Measurements from ENCODE around the gene GRIK4. TPM values are rescaled to one million over a fixed set of nuclear protein-coding genes. Genes with fewer than 3 reads are reported as not detected.

GRIK4 gene
- total and polyA plus RNA-seq, 9 of the 15 experiments (the other 6 are each of a cell fraction or from before 2014, with no cell fraction given), result not detected

DNA sequence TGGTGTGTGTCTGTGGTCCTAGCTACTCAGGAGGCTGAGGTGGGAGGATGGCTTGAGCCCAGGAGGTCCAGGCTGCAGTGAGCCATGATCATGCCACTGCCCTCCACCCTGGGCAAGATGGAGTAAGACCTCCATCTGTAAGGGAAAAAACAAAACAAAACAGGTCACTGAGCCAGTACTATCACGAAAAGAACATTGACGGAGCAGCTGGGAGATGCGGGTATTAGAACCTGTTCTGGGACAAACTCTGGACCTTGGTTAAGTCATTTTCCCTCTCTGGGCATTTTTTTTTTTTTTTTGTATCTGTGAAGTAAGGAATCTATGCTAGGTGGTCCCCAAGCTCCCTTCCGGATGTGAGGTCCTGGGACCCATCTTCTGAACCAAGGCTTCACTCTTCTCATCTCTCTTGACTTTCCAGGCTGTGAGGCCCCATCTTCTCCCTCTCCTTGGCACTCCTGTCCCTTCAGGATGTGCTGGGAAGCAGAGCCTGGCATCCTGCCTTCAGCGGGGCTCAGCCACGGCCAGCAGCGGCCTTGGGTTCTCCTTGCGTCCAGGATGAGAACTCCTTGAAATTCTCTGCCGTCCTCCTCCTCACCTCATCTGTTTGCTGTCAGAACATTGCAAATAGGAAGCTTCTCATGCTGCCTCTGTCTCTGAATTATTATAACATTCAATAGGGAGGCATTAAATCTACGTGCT is 130.8 kb downstream of the GRIK4 start:
- ATAC-seq (no peak), DNase-seq (ENCODE audit: extremely low read depth in 1 of 4, low spot score in 3 of 4) (no peak), FAIRE-seq (no peak)
- Histone ChIP-seq H3K4me3 (no peak overlapping the region), H3K27me3 (ENCODE audit: control insufficient read depth in 2 of 2, insufficient read depth in 2 of 2, low read length in 2 of 2) (peaks cover 10 to 34% of the 10 kb centered on the region in 2 experiments; a peak in 4 of 5 replicates), H3K27ac (ENCODE audit: extremely low read depth, low read depth, low read length) (no peak overlapping the region), H3K9ac (ENCODE audit: insufficient read depth in 1 of 2, low read depth in 2 of 2, low read length in 2 of 2) (no peak overlapping the region), H2AFZ (ENCODE audit: low read depth, low read length) (no peak overlapping the region), H3K4me1 (replicated peaks in 1 of 2; ENCODE audit: control insufficient read depth in 2 of 2, insufficient read depth in 2 of 2, low read length in 2 of 2) (no peaks in the 10 kb centered on the region), H3K36me3 (ENCODE audit: control insufficient read depth, insufficient read depth, low read length) (no peaks in the 10 kb centered on the region), H3K9me1 (ENCODE audit: control insufficient read depth, insufficient read depth, low read length) (no peaks in the 10 kb centered on the region), H3K4me2 (ENCODE audit: insufficient read depth, low read length) (no peak overlapping the region), H3K79me2 (ENCODE audit: control insufficient read depth, insufficient read depth, low read length) (no peaks in the 10 kb centered on the region), H4K20me1 (replicated peaks; ENCODE audit: control insufficient read depth, insufficient read depth, low read length) (no peaks in the 10 kb centered on the region), H3K9me3 (replicated peaks; ENCODE audit: control insufficient read depth, insufficient read depth, low read depth, low read length) (no peaks in the 10 kb centered on the region)
- 0% methylated on average over 10 of the region's 10 CpGs for WGBS (ENCODE audit: insufficient coverage, low coverage, missing lambda C conversion rate)
- no TSS peak for BruUV-seq (replicated peaks)
- POLR2A ChIA-PET, result interaction anchor here (0.6 to 0.9 kb wide), 2 partner anchors 18 to 282 kb away, joined by 4 read pairs; no protein-coding TSS in a partner anchor
- CTCF ChIA-PET (ENCODE audit: low intra/inter-chr PET ratio), result no interaction called here
- intact Hi-C loops (cut with micrococcal nuclease), result no loop called here
- in situ Hi-C loops (cut with MboI), result no loop called here
- TF ChIP-seq BRD4 (IDR thresholded peaks at IDR 0.05) (no peak), MEF2D (tag; conservative IDR thresholded peaks at IDR 0.05; ENCODE audit: low read depth) (no peak), CBFA2T3 (IDR thresholded peaks at IDR 0.05) (no peak), ZEB2 (IDR thresholded peaks at IDR 0.05) (no peak), CEBPB (tag; IDR thresholded peaks at IDR 0.05) (no peak), ZNF830 (CRISPR knock-in tag; IDR thresholded peaks at IDR 0.05) (no peak), PHF20 (IDR thresholded peaks at IDR 0.05; ENCODE audit: partially characterized antibody) (no peak), ZC3H8 (IDR thresholded peaks at IDR 0.05) (no peak)
- TF ChIP-seq, protein P1, sequence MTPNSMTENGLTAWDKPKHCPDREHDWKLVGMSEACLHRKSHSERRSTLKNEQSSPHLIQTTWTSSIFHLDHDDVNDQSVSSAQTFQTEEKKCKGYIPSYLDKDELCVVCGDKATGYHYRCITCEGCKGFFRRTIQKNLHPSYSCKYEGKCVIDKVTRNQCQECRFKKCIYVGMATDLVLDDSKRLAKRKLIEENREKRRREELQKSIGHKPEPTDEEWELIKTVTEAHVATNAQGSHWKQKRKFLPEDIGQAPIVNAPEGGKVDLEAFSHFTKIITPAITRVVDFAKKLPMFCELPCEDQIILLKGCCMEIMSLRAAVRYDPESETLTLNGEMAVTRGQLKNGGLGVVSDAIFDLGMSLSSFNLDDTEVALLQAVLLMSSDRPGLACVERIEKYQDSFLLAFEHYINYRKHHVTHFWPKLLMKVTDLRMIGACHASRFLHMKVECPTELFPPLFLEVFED (CRISPR knock-in tag; conservative IDR thresholded peaks at IDR 0.05), result no peak
- TF ChIP-seq, protein P2, sequence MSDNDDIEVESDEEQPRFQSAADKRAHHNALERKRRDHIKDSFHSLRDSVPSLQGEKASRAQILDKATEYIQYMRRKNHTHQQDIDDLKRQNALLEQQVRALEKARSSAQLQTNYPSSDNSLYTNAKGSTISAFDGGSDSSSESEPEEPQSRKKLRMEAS (CRISPR knock-in tag; IDR thresholded peaks at IDR 0.05), result no peak
- TF ChIP-seq, protein P3, sequence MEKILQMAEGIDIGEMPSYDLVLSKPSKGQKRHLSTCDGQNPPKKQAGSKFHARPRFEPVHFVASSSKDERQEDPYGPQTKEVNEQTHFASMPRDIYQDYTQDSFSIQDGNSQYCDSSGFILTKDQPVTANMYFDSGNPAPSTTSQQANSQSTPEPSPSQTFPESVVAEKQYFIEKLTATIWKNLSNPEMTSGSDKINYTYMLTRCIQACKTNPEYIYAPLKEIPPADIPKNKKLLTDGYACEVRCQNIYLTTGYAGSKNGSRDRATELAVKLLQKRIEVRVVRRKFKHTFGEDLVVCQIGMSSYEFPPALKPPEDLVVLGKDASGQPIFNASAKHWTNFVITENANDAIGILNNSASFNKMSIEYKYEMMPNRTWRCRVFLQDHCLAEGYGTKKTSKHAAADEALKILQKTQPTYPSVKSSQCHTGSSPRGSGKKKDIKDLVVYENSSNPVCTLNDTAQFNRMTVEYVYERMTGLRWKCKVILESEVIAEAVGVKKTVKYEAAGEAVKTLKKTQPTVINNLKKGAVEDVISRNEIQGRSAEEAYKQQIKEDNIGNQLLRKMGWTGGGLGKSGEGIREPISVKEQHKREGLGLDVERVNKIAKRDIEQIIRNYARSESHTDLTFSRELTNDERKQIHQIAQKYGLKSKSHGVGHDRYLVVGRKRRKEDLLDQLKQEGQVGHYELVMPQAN (IDR thresholded peaks at IDR 0.05; ENCODE audit: borderline replicate concordance), result no peak
- TF ChIP-seq, protein P4, sequence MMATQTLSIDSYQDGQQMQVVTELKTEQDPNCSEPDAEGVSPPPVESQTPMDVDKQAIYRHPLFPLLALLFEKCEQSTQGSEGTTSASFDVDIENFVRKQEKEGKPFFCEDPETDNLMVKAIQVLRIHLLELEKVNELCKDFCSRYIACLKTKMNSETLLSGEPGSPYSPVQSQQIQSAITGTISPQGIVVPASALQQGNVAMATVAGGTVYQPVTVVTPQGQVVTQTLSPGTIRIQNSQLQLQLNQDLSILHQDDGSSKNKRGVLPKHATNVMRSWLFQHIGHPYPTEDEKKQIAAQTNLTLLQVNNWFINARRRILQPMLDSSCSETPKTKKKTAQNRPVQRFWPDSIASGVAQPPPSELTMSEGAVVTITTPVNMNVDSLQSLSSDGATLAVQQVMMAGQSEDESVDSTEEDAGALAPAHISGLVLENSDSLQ (IDR thresholded peaks at IDR 0.05), result no peak

All from K562 (cell line).